HepG2 (cell line): ENCODE measurements around the gene BCL2. TPM values are rescaled to one million over a fixed set of nuclear protein-coding genes. Genes with fewer than 3 reads are reported as not detected.
A peak's percentile ranks its signal among the peaks of the same experiment; 100 is the strongest.

Experiments used
- ASH2L ChIP-seq: fragments of 300-600, 200-600 bp; sonication (generic); IDR thresholded peaks from 2 replicates; pipeline ENCODE4 v1.7.0; 2017; ENCODE audit warnings: low read depth, mild to moderate bottlenecking, moderate library complexity, mixed read lengths, low read length; ENCODE audit not compliant: insufficient read length
- CHD4 ChIP-seq: fragments of 200-600 bp; sonication (generic); IDR thresholded peaks from 2 replicates; pipeline ENCODE4 v1.7.0; 2017; ENCODE audit warnings: mild to moderate bottlenecking, low read length, borderline replicate concordance
- FIP1L1 ChIP-seq: fragments of 200-400 bp; formaldehyde crosslinking; IDR thresholded peaks from 2 replicates; pipeline ENCODE4 v1.6.1; 2018; ENCODE audit warnings: low read depth, mild to moderate bottlenecking, low read length, moderate library complexity, borderline replicate concordance; ENCODE audit not compliant: insufficient read depth
- HOXA3 ChIP-seq: sonication (generic); formaldehyde crosslinking; IDR thresholded peaks from 2 replicates; pipeline ENCODE4 v1.5.0; 2020; ENCODE audit warnings: missing genetic modification reagents
- ONECUT2 ChIP-seq: sonication (generic); formaldehyde crosslinking; IDR thresholded peaks from 2 replicates; pipeline ENCODE4 v1.4.0; 2020; ENCODE audit warnings: missing genetic modification reagents
- PPARG ChIP-seq: conservative IDR thresholded peaks from 2 replicates; pipeline ENCODE4 v1.6.1; 2016; ENCODE audit warnings: missing biosample characterization, missing genetic modification reagents
- RFXAP ChIP-seq: sonication (generic); formaldehyde crosslinking; IDR thresholded peaks from 2 replicates; pipeline ENCODE4 v1.4.0; 2020; ENCODE audit warnings: missing genetic modification reagents, borderline replicate concordance
- SOX6 ChIP-seq, 2 experiments: fragments of 450-650 bp in 1 of 2; sonication (generic) in 1 of 2; formaldehyde crosslinking in 1 of 2; IDR thresholded peaks; 2 replicates each; pipeline versions ENCODE4 v1.4.0 to v1.6.1; 2017 to 2020; ENCODE audit warnings: antibody characterized with exemption in 1 of 2, mild to moderate bottlenecking in 1 of 2, missing genetic modification reagents in 1 of 2
- ZBTB8A ChIP-seq: sonication (generic); formaldehyde crosslinking; IDR thresholded peaks from 2 replicates; pipeline ENCODE4 v1.4.0; 2020; ENCODE audit warnings: mild to moderate bottlenecking, low read depth, missing genetic modification reagents, borderline replicate concordance
- ZNF615 ChIP-seq: sonication (generic); formaldehyde crosslinking; IDR thresholded peaks from 2 replicates; pipeline ENCODE4 v1.5.0; 2020; ENCODE audit warnings: mild to moderate bottlenecking, missing genetic modification reagents, borderline replicate concordance
- ZNF792 ChIP-seq: IDR thresholded peaks from 2 replicates; pipeline ENCODE4 v1.6.1; 2016
- ZSCAN31 ChIP-seq: sonication (generic); formaldehyde crosslinking; IDR thresholded peaks from 2 replicates; pipeline ENCODE4 v1.5.0; 2020; ENCODE audit warnings: low read depth, mild to moderate bottlenecking, missing genetic modification reagents
- polyA plus RNA-seq, 8 experiments: library from polyadenylated mRNA; depleted of rRNA in 3 of 8; stranded (reverse) in 7 of 8; unstranded in 1 of 8; fragments of >200 nt; fragmentation: Illumina TruSeq in 4 of 8; extraction: Trizol in 4 of 8; gene quantifications; 2 replicates each; pipeline versions ENCODE4 v1.2.1 to v1.2.3, GENCODE V29; 2011 to 2016; ENCODE audit warnings: low read depth in 4 of 8, missing spikeins in 1 of 8, mixed read lengths in 1 of 8; ENCODE audit not compliant: insufficient read depth in 1 of 8
- total RNA-seq, 5 experiments: library from RNA; depleted of rRNA; stranded (reverse); fragments of >200 nt; fragmentation: Illumina TruSeq; extraction: Trizol; gene quantifications; 2 replicates each; pipeline ENCODE4 v1.2.3, GENCODE V29; 2016; ENCODE audit warnings: low read depth in 1 of 5
- TF ChIP-seq, protein P1 (sequence below): sonication (generic); formaldehyde crosslinking; IDR thresholded peaks from 2 replicates; pipeline ENCODE4 v1.9.0; 2021; ENCODE audit warnings: missing genetic modification reagents, mild to moderate bottlenecking, borderline replicate concordance
- TF ChIP-seq, protein P2 (sequence below): sonication (generic); formaldehyde crosslinking; IDR thresholded peaks from 2 replicates; pipeline ENCODE4 v1.4.0; 2020; ENCODE audit warnings: missing genetic modification reagents; ENCODE audit errors: not compliant biosample characterization
- TF ChIP-seq, protein P3 (sequence below): sonication (generic); formaldehyde crosslinking; IDR thresholded peaks from 2 replicates; pipeline ENCODE4 v1.5.1; 2020; ENCODE audit warnings: mild to moderate bottlenecking, missing genetic modification reagents, moderate library complexity
- TF ChIP-seq, protein P4 (sequence below): sonication (generic); formaldehyde crosslinking; IDR thresholded peaks from 2 replicates; pipeline ENCODE4 v1.4.0; 2020; ENCODE audit warnings: missing genetic modification reagents
- TF ChIP-seq, protein P5 (sequence below): sonication (generic); formaldehyde crosslinking; IDR thresholded peaks from 2 replicates; pipeline ENCODE4 v1.4.0; 2020; ENCODE audit warnings: missing genetic modification reagents

BCL2 gene
- total and polyA plus RNA-seq, 2 of the 13 experiments (the other 11 are each of a cell fraction or from before 2014, with no cell fraction given) = 0.07 to 0.53 TPM

DNA sequence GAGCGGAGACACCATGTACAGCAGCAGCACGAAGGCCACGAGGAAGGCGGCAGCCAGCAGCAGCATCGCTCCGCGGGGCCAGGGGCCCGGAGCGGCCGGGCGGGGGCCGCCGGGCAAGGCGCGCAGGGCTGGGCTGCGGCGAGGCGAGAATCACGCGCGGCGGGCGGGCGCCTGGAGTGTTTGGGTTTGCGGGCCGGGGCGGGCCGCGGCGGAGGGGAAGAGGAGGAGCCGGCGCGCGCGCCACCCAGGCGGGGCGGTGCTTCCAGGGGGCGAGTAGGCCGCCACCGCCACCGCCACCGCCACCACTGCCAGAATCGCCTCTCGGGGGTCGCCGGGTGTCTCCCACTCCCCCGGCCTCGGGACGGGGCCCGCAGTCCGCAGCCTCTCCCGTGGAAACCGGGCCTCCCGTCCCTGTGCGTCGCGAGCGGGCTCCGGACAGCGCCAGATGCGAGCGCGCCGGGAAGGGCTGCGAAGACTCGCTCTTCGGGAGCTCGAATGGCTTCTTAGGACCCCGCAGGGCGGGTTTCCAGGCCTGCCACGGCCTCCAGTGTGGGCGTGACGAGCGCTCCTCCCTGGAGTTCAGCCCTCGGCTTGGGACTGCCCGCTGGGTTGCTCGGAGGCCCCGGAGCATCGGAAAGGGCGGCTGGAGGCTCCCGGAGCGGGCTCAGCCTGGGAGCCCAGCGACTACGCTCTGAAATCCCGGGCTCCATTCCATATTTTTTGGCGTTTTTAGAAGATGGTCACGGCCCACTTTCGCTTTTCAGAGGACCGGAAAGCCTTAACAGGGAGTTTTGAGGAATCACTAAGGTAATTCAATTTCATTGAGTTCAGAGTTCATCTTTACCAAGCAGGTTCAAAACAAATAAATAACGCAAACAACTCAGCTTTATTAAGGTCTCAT, 47.7 kb upstream of the BCL2 start, which contains the start of gene KDSR (continued):
- TF ChIP-seq, protein P1, sequence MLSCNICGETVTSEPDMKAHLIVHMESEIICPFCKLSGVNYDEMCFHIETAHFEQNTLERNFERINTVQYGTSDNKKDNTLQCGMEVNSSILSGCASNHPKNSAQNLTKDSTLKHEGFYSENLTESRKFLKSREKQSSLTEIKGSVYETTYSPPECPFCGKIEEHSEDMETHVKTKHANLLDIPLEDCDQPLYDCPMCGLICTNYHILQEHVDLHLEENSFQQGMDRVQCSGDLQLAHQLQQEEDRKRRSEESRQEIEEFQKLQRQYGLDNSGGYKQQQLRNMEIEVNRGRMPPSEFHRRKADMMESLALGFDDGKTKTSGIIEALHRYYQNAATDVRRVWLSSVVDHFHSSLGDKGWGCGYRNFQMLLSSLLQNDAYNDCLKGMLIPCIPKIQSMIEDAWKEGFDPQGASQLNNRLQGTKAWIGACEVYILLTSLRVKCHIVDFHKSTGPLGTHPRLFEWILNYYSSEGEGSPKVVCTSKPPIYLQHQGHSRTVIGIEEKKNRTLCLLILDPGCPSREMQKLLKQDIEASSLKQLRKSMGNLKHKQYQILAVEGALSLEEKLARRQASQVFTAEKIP (CRISPR knock-in tag) = no peak
- no peak for TF ChIP-seq ZBTB8A (CRISPR knock-in tag)
- TF ChIP-seq, protein P2, sequence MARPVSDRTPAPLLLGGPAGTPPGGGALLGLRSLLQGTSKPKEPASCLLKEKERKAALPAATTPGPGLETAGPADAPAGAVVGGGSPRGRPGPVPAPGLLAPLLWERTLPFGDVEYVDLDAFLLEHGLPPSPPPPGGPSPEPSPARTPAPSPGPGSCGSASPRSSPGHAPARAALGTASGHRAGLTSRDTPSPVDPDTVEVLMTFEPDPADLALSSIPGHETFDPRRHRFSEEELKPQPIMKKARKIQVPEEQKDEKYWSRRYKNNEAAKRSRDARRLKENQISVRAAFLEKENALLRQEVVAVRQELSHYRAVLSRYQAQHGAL = peak; percentile 69
- TF ChIP-seq, protein P3, sequence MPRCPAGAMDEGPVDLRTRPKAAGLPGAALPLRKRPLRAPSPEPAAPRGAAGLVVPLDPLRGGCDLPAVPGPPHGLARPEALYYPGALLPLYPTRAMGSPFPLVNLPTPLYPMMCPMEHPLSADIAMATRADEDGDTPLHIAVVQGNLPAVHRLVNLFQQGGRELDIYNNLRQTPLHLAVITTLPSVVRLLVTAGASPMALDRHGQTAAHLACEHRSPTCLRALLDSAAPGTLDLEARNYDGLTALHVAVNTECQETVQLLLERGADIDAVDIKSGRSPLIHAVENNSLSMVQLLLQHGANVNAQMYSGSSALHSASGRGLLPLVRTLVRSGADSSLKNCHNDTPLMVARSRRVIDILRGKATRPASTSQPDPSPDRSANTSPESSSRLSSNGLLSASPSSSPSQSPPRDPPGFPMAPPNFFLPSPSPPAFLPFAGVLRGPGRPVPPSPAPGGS (CRISPR knock-in tag) = peak; percentile 89
- no peak for TF ChIP-seq CHD4
- TF ChIP-seq, protein P4, sequence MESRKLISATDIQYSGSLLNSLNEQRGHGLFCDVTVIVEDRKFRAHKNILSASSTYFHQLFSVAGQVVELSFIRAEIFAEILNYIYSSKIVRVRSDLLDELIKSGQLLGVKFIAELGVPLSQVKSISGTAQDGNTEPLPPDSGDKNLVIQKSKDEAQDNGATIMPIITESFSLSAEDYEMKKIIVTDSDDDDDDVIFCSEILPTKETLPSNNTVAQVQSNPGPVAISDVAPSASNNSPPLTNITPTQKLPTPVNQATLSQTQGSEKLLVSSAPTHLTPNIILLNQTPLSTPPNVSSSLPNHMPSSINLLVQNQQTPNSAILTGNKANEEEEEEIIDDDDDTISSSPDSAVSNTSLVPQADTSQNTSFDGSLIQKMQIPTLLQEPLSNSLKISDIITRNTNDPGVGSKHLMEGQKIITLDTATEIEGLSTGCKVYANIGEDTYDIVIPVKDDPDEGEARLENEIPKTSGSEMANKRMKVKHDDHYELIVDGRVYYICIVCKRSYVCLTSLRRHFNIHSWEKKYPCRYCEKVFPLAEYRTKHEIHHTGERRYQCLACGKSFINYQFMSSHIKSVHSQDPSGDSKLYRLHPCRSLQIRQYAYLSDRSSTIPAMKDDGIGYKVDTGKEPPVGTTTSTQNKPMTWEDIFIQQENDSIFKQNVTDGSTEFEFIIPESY = peak; percentile 19
- TF ChIP-seq PPARG = peak; percentile 22; the same call in 1 of the 2 replicates
- TF ChIP-seq SOX6 (IDR thresholded peaks at IDR 0.05) = no peak
- TF ChIP-seq SOX6 (CRISPR knock-in tag; IDR thresholded peaks at IDR 0.05) = peak; percentile 78
- peak; percentile 97 for TF ChIP-seq FIP1L1
- TF ChIP-seq ZNF615 = 0 out of 2 replicates have a peak, but pooled peaks have one; percentile 33
- peak; percentile 83; the same call in 1 of the 2 replicates for TF ChIP-seq RFXAP (CRISPR knock-in tag)
- TF ChIP-seq, protein P5, sequence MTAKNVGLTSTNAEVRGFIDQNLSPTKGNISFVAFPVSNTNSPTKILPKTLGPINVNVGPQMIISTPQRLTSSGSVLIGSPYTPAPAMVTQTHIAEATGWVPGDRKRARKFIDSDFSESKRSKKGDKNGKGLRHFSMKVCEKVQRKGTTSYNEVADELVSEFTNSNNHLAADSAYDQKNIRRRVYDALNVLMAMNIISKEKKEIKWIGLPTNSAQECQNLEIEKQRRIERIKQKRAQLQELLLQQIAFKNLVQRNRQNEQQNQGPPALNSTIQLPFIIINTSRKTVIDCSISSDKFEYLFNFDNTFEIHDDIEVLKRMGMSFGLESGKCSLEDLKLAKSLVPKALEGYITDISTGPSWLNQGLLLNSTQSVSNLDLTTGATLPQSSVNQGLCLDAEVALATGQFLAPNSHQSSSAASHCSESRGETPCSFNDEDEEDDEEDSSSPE (CRISPR knock-in tag) = peak; percentile 77
- TF ChIP-seq ZSCAN31 (CRISPR knock-in tag) = peak; percentile 60; the same call in 1 of the 2 replicates
- no peak for TF ChIP-seq ONECUT2 (CRISPR knock-in tag)
- peak; percentile 94 for TF ChIP-seq ZNF792
- TF ChIP-seq ASH2L = peak; percentile 70
- peak; percentile 74 for TF ChIP-seq HOXA3
